ENCODE measurements around the gene PRPF40A. TPM values are rescaled to one million over a fixed set of nuclear protein-coding genes. Genes with fewer than 3 reads are reported as not detected.
A peak's percentile ranks its signal among the peaks of the same experiment; 100 is the strongest.

PRPF40A gene
- total RNA-seq, 1 donor from 2014 or later: 132 TPM

GRCh38 chr2:152715854-152716428, 1.3 kb downstream of the PRPF40A start:
- TF ChIP-seq CTCF (conservative IDR thresholded peaks at IDR 0.05; ENCODE audit: low read depth, low read length): peak; percentile 75
- peak overlapping the region; percentile 88 for H3K4me3 ChIP-seq (ENCODE audit: low read depth, low read length)
- no peak for DNase-seq (ENCODE audit: low read depth)

- no peak overlapping the region for H3K4me3 ChIP-seq (ENCODE audit: low read depth, low read length)
- TF ChIP-seq CTCF (conservative IDR thresholded peaks at IDR 0.05; ENCODE audit: low read depth, low read length): no peak
Measured at GRCh38 chr2:152715112-152715511, 2.1 kb downstream of the PRPF40A start.

GRCh38 chr2:152710713-152711112, 6.5 kb downstream of the PRPF40A start:
- no peak for TF ChIP-seq CTCF (conservative IDR thresholded peaks at IDR 0.05; ENCODE audit: low read depth, low read length)
- no peak for DNase-seq (ENCODE audit: low read depth)
- no peak overlapping the region for H3K4me3 ChIP-seq (ENCODE audit: low read depth, low read length)

More at GRCh38 chr2:152715112-152715511, 2.1 kb downstream of the PRPF40A start:
- DNase-seq (ENCODE audit: low read depth): no peak

GRCh38 chr2:152708742-152709141, 8.5 kb downstream of the PRPF40A start:
- TF ChIP-seq CTCF (conservative IDR thresholded peaks at IDR 0.05; ENCODE audit: low read depth, low read length): no peak
- no peak for DNase-seq (ENCODE audit: low read depth)
- no peak overlapping the region for H3K4me3 ChIP-seq (ENCODE audit: low read depth, low read length)

GRCh38 chr2:152706477-152707021, 10.7 kb downstream of the PRPF40A start:
- no peak for DNase-seq (ENCODE audit: low read depth)
- no peak for TF ChIP-seq CTCF (conservative IDR thresholded peaks at IDR 0.05; ENCODE audit: low read depth, low read length)
- no peak overlapping the region for H3K4me3 ChIP-seq (ENCODE audit: low read depth, low read length)

GRCh38 chr2:152701198-152701597, 16.1 kb downstream of the PRPF40A start:
- no peak for TF ChIP-seq CTCF (conservative IDR thresholded peaks at IDR 0.05; ENCODE audit: low read depth, low read length)
- no peak overlapping the region for H3K4me3 ChIP-seq (ENCODE audit: low read depth, low read length)
- DNase-seq (ENCODE audit: low read depth): no peak

- DNase-seq (ENCODE audit: low read depth): no peak
- H3K4me3 ChIP-seq (ENCODE audit: low read depth, low read length): no peak overlapping the region
- no peak for TF ChIP-seq CTCF (conservative IDR thresholded peaks at IDR 0.05; ENCODE audit: low read depth, low read length)
Measured at GRCh38 chr2:152696476-152696875, 20.8 kb downstream of the PRPF40A start.
